HepG2 (cell line): ENCODE data around the gene SDC3.

Source experiments
- DPF2 ChIP-seq: sonication (generic); formaldehyde crosslinking; IDR thresholded peaks from 2 replicates; pipeline ENCODE4 v1.4.0; 2020; ENCODE audit warnings: mild to moderate bottlenecking, low read depth, missing genetic modification reagents, borderline replicate concordance
- RBM39 ChIP-seq: fragments of 200-400 bp; formaldehyde crosslinking; IDR thresholded peaks from one replicate; pipeline ENCODE4 v1.6.1; 2018; ENCODE audit warnings: antibody characterized with exemption, mild to moderate bottlenecking, low read depth, low read length; ENCODE audit not compliant: poor library complexity, severe bottlenecking
- RXRB ChIP-seq: IDR thresholded peaks from 2 replicates; pipeline ENCODE4 v1.6.1; 2016; ENCODE audit warnings: borderline replicate concordance, missing genetic modification reagents, missing compliant biosample characterization
- ZBTB38 ChIP-seq: sonication (generic); formaldehyde crosslinking; IDR thresholded peaks from 2 replicates; pipeline ENCODE4 v1.5.1; 2020; ENCODE audit warnings: mild to moderate bottlenecking, missing genetic modification reagents
- ZNF609 ChIP-seq: sonication (generic); formaldehyde crosslinking; IDR thresholded peaks from 2 replicates; pipeline ENCODE4 v1.4.0; 2020; ENCODE audit warnings: mild to moderate bottlenecking, missing genetic modification reagents, borderline replicate concordance
- TF ChIP-seq, protein P1 (sequence below): sonication (generic); formaldehyde crosslinking; conservative IDR thresholded peaks from 2 replicates; pipeline ENCODE4 v1.4.0; 2020; ENCODE audit warnings: missing genetic modification reagents
- TF ChIP-seq, protein P2 (sequence below): sonication (generic); formaldehyde crosslinking; IDR thresholded peaks from 2 replicates; pipeline ENCODE4 v1.5.0; 2020; ENCODE audit warnings: mild to moderate bottlenecking, missing genetic modification reagents, moderate library complexity

DNA sequence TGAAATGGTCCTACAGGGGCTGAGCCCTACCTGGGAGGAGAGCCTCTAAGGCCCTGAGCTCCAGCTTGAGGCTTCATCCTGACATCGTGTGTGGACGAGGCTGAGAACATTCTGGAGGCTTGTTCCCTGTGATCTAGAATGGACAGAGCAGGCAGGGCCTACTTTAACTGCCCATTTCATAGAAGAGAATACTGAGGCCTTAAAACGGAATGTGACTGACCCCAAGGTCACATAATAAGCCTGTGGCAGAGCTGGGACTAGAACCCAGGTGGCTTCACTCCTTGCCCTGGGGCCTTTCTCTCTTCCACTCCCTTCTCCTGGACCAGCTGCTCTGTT is 6.0 kb upstream of the SDC3 start:
- TF ChIP-seq RXRB (no peak), ZBTB38 (CRISPR knock-in tag) (no peak), RBM39 (no peak), DPF2 (CRISPR knock-in tag) (no peak), ZNF609 (CRISPR knock-in tag) (no peak)
- TF ChIP-seq, protein P1, sequence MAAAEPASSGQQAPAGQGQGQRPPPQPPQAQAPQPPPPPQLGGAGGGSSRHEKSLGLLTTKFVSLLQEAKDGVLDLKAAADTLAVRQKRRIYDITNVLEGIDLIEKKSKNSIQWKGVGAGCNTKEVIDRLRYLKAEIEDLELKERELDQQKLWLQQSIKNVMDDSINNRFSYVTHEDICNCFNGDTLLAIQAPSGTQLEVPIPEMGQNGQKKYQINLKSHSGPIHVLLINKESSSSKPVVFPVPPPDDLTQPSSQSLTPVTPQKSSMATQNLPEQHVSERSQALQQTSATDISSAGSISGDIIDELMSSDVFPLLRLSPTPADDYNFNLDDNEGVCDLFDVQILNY (CRISPR knock-in tag): no peak
- TF ChIP-seq, protein P2, sequence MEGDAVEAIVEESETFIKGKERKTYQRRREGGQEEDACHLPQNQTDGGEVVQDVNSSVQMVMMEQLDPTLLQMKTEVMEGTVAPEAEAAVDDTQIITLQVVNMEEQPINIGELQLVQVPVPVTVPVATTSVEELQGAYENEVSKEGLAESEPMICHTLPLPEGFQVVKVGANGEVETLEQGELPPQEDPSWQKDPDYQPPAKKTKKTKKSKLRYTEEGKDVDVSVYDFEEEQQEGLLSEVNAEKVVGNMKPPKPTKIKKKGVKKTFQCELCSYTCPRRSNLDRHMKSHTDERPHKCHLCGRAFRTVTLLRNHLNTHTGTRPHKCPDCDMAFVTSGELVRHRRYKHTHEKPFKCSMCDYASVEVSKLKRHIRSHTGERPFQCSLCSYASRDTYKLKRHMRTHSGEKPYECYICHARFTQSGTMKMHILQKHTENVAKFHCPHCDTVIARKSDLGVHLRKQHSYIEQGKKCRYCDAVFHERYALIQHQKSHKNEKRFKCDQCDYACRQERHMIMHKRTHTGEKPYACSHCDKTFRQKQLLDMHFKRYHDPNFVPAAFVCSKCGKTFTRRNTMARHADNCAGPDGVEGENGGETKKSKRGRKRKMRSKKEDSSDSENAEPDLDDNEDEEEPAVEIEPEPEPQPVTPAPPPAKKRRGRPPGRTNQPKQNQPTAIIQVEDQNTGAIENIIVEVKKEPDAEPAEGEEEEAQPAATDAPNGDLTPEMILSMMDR (CRISPR knock-in tag): no peak
